Stimulated activated CD8-positive, alpha-beta memory T cell treated with anti-CD3 and anti-CD28 coated beads, Interleukin-2, amount 100 ng/mL, for 48 hours (primary cell): ENCODE measurements around the gene NUBP2.
A peak's percentile ranks its signal among the peaks of the same experiment; 100 is the strongest.

ENCODE experiments used
- DNase-seq, 2 donors: peaks; one replicate each; pipeline ENCODE4 v3.0.0-alpha.2; 2020; ENCODE audit warnings: low read depth in 2 of 2

The NUBP2 gene, protein sequence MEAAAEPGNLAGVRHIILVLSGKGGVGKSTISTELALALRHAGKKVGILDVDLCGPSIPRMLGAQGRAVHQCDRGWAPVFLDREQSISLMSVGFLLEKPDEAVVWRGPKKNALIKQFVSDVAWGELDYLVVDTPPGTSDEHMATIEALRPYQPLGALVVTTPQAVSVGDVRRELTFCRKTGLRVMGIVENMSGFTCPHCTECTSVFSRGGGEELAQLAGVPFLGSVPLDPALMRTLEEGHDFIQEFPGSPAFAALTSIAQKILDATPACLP

DNA sequence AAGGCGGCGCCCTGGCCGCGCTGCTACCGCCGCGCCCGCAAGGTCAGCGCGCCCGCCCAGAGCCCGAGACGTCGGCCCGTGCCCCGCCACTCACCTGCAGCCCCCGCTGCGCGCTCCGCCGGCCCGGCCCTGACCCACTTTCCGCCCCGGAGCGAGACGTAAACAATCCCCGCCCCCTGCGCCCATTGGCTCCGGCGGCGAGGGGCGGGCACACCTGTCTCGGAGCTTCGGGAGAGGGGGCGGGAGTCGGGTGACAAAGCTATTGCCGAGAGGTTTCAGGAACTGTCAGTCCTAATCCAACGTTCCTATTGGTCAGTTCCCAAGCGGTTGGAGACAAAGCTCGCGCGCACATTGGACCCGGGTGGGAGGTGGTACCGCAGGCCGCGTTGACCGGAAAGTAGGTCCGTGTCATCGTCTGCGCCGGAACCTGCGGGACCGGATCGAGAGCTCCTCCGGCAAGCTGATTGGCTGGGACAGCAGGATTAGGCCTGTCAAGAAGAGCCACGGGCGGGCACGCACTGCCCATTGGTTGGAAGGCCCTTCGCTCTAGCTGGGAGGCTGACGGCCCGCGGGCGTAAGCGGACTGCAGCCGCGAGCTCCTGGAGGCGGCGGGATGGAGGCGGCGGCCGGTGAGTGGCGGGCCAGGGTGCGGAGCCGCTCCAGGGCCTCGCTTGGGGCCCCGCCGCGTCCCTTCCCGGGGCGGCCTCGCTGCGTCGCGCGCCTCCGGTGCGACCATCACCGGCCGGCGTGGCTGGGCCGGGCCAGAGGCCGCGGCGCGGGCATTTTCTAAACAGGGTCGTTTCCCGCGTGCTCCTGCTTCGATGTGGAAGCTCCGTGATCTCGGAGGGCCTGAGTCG, at the start of gene NUBP2, which contains the start of gene SPSB3:
NUBP2 (plus strand) TSS at position 553 of the 857 bp plus-strand sequence; CDS start at position 614, 61 bp downstream.
SPSB3 (minus strand) TSS at position 164 of the 857 bp plus-strand sequence. CDS start 1,088 bp downstream, outside the sequence.
- peak; percentile 95 to 98 for DNase-seq

DNA sequence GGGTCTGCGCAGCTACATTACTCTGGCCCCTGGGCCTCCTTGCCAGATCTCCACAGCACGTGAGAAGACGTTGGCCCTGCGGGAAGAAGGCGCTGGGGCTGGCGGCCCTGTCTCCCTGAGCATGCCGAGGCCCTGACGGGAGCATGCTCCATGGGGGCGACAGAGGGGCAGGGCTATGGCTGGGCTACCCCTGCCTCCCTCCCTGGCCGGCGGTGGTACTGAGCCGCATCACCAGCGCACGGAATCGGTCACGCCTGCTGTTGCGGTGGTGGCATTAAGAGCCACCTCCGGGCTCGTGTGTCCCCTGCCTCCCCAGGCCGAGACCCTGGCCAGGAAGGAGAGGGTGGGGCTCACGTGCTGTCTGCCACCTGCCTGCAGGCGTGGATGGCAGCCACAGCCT, 48.6 kb upstream of the NUBP2 start:
- DNase-seq, result no peak

DNA sequence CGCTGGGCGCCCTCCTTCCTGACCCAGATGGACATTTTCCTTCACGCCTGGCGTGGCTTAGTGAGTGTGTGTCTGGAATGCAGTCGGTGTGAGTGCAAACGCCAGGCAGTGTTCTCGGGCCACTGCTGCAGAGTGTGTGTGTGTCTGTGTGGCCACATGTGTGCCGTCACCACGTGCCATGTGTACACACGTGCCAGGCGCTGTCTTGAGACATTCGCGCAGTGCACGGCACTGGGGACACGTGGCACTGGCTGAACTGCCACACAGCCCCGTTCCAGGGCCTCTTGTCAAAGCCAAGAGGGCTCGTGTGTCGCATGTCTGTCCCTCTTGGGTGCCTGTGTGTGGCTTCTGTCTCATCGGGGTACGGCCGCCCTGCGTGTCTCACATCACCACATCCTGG, 47.9 kb upstream of the NUBP2 start:
- DNase-seq, result no peak

DNA sequence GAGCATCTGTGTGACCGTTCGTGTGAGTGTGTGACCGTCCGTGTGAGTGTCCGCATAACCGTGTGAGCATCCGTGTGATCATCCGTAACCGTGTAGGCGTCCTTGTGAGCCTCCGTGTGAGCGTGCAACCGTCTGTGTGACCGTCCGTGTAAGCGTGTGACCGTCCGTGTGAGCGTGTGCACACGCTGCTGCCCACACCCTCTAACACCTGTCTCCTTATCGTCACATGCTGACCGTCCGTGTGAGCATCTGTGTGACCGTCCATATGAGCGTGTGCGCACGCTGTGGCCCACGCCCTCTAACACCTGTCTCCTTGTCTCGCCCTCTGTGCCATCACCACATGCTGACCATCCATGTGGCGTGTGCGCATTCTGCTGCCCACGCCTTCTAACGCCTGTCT, 42.5 kb upstream of the NUBP2 start:
- no peak for DNase-seq

DNA sequence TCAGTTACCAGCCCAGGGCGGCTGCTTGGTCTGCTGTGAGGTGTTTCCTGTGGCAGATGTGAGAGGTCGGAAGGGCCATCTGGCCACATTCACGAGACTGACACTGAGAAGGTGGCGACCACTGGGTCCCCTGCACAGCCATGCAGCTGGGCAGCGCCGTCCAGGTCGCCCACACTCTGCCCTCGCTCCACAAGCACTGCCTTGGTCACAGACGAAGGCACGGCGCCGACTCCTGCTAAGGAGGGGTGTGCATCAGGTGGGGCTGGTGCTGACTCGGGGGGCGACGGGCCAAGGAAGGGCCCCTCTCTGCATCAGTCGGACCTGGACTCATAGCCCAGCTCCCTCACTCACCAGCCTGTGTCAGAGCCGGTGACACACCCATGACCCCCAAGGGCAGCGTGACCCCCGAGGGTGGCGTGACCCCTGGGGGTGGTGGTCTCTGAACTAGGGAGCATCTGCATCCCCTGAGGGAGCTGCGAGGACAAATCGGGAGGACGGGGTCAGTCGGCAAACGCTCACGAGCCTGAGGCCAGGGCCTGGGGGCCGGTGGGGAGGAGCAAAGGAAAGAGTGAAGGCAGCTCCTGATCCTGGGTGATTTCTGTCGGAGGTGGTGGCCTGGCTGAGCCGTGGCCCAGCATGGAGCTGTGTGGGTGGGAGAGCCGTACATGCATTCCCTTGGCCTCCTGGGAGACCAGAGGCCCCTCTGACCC, 41.8 kb upstream of the NUBP2 start:
- DNase-seq, result no peak

DNA sequence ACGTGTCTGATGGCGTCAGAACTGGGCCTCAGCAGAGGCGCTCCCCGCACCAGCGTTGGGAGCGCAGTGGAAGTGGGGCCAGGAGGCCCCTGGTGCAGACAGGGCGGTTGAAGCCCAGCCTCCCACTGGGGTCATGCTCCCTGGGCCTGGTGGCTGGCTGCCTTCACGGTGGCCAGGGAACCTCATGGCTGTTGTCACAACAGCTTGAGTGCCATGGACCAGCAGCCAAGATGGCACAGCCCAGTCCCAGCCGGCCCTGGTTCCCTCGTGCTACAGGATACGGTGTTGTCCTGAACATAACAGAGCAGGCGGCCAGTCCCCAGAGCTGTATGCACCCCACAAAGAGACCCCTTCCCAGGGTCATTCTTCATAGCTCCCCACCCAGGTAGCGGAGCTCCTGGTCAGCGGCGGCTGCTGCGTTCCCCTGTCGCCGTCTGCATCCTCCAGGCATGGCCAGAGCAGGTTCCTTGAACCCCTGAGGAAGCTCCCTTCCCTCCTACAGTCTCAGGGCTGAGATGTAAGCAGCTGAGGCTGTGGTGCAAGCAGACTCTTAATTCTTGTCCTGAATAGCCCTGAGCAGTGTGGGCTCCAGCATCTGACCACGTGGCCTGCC, 41.1 kb upstream of the NUBP2 start:
- no peak for DNase-seq

DNA sequence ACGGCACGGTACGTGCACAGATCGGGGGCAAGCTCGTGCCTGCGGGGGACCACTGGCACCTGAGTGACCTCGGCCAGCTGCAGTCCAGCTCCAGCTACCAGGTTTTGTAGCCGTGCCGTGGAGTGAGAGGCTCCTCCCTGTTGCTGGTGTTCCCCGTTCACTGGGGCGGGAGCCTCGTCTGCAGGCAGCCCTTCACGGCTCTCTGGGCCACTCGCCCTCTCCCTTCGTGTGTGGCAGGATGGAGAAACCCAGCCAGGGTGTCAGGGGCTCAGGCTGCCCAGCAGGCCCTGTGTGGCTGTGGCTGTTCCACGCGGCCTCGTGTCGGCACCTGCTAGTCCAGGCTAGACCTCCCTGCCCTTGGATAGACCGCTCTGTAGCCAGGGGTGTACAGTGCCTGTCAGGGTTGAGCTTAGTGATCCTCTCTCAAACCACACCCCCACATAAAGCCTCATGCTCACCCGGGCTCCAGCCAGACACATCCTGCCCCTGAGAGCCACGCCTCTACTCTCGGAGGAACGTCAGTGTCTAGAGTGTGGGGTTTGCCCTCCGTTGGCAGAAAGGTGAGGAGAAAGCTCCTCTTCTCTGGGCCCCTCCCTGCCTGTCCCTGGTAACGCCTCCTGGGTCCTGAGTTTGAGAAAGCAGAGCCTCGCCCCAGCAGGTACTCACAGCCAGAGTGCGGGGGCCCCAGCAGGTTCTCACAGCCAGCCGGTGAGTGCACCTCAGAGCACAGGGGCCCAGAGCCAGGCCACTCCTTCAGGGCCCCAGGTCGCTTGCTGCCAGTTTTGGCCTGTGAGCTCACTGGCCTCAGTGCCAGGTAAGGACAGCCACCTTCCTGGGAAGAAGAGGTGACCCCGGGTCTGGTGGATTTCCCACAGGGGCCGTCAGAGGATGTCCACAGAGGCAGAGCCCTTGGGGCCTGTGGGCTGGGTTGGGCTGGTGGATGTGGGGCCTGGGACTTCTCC, 39.1 kb upstream of the NUBP2 start:
- no peak for DNase-seq

DNA sequence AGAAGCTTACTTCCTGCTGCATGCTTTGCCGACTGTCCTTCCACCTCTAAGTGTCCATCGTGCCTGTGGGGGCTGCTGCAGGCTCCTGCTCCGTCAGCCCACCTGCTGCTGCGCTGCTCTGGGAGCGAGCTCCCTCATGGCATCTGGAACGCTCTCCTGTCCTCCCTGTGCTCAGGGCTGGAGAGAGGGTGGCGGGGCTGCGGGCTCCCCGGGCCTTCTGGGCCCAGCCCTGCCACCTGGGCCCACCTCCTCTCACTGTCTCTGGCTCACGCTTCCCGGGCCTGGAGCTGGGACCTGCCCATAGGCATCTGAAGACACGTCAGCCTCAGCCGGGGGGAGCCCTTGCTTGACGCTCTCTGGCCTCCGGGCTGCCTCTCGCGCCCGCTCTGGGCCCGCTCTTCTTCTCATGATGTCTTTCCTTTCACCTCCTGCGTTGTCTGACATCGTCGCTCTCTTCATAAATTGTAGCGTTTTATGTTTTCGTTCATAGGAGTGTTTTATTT, 38.4 kb upstream of the NUBP2 start:
- no peak for DNase-seq

DNA sequence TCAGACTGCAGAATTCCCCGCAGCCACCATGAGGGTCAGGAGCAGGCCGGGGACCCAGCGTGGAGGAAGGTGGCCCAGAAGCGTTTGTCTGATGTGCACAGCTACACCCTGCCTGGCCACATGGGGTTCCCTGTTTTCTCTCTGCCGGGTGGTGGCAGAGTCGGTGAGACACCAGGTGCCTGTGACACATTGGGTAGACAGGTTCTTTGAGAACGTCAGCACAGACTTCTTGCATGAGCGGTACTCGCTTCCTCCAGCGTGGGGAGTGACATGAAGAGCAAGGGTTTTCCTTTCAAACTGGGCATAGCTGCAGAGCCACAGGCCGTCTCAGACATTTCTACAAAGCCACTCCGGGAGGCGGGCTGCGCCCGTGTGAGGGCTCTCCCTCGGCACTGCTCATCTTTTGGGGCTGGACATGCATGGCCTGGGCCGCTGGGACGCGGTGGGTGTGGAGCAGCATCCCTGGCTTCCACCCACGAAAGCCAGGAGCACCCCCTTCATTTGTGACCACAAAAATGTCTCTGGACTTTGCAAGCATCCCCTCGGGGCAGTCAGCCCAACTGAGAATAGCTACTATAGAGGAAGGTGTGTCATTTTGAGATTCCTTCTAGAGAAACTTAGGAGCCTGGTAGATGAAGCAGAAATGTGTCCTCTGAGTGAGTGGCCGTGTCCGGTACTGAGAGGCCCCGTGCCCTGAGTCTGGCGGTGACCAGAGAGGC, 37.4 kb upstream of the NUBP2 start:
- DNase-seq, result no peak

DNA sequence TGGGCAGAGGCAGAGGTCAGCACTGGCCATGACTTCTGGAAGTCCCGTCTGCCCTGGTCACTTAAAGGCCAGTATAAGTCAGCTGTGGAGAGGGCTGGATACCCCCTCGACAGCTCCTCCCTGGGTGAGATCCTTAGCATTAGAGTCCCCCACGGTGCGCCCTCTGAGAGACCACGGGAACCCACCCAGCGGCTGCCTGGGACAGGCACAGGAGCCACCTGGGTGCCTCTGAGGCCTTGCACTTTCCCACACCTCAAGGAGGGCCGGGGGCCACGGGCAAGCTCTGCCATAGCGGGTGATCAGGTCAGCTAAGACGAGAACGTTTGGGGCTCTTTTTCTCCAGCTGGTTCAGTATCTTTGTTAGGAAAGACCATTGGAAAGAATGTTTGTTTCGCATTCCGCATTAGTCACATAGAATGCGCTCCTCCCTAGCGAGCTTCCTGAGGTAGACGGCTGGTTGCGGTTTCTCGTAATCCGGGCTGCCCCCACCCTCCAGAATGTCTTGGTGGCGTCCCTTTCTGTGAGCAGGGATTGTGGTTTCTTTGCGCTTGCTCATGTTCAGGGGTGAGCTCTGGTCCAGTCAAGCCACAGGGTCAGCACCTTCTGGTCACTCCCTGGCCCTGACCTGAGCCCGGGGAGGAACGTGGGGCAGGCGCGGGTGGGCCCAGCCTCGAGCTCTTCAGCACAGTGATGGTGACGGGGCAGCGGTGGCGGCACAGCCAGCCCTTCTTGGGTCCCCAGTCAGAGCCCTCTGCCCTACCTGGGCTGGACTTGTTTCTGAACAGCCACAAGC, 36.7 kb upstream of the NUBP2 start:
- DNase-seq, result no peak

DNA sequence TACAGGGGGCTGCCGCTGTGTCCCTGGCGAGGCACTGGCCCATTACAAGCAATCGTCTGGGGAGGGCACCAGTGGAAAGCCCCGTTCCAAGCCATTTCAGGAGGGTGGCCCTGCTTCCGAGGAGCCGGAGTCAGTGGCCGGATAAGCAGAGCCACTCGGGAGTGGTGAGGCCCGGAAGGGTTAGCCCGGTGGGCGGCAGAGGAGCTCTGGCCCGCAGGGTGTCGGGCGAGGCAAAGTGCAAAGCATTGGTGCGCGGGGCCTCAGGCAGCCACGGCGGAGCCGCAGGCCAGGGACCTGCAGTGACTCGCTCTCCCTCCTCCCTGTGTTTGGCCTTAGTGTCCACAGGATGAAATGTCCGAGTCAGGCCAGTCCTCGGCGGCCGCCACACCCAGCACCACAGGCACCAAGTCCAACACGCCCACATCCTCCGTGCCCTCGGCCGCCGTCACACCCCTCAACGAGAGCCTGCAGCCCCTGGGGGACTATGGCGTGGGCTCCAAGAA, 36.0 kb upstream of the NUBP2 start:
- no peak for DNase-seq

DNA sequence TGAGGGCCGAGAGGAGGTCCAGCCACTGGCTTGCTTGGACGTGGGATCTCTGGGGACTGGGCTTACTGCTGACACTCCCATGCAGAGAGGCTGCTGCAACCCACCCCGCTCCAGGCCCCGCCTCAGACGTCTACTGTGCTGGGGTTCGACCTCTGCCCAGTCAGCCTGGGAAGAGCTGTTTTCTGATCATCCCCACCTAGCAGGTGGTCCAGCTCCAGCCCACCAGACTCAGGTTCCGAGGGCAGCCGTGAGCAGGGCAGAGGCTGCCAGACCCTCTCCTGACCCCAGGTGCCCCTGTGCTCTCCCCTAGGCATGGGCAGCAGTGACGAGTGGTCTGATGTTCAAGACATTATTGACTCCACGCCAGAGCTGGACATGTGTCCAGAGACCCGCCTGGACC, 34.8 kb upstream of the NUBP2 start:
- no peak for DNase-seq

DNA sequence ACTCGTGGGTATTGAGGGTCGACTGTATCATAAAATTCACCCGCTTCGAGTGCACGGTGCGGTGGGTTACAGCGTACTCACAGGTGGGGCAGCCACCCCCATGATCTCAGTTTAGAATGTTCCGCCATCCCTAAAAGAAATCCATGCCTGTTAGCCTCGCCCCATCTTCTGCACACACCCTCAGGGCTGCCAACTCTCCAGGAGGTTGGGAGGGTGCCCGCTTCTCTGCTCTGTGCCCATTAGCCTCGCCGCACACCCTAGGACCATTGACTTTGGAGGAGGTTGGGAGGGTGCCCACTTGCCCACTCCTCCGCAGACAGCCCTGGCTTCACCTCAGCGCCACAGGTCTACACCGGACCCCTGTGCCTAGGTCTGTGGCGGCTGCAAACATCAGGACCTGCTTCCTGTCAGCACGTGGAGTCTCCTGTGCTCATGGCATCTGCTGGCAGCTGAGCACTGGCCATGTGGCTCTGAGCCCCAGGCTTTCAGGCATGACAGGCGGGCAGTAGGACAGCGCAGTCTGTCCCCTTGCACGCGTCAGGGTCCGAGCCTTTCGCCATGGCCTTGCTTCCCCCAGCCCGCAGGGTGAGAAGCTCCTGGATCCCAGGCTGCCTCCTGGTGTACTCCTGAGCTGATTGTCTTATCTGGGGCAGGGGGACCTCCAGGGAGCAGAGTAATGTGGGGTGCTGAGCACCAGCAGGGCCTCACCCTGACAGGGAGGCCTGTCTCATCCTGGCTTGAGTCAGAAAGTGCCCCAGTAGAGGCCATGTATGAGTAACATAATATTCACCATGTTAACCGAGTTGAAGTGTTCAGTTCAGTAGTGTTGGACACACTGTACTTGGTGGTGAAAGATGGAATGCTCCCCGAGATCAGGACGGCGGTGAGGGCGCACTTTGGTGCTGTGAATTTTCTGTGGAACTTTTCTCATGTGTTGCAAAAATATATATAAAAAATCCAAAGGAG, 33.3 kb upstream of the NUBP2 start:
- no peak for DNase-seq

DNA sequence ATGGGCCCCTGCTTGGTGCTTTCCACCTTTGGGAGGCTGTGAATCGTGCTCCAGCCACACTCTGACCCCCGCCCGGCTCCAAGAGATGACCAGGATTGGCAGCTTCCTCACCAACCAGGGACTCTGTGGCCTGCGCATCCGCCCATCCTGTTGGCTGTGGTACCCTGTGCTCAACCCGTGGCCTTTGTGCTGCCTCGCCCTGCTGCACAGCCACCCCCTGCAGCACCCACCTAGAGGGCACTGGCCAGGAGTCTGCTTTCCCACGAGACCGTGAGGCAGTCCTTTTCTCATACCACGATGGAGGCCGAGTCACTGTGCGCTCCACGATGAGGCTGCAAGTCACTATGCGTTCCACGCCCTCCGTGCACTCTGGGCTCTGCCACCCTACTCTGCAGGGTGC, 30.8 kb upstream of the NUBP2 start:
- no peak for DNase-seq

DNA sequence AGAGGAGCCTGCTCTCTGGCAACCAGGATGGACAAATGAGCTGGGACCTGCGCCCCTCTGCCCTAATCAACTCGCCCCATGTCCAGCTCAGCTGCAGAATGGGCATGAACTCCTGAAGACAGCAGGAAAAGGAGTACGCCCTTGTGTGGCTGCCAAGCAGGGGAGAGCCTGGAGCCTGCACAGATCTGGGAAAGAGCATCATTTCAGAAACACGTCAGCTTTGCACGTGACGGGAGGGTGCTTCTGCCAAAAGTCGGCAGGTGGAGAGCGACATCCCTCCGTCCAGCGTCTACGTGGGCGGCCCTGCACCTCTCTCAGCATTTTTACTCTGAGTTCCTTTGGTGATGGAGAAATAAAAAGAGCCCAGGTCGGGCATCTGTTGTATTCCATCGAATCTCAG, 29.9 kb upstream of the NUBP2 start:
- no peak for DNase-seq

DNA sequence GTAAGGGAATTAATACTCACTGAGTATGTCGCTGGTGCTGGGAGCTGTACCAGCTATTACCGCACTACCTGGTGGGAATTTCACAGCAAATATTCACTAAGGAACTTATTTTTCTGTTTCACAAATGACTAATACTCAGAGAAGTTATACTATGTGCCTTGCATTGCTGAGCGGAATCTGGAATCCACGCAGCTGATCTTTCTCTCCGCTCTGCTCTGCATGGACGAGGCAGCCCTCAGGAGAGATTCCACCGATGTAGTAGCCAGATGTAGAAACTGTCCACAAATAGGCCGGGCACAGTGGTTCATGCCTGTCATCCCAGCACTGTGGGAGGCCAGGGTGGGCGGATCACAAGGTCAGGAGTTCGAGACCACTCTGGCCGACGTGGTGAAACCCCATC, 28.6 kb upstream of the NUBP2 start:
- DNase-seq, result no peak

DNA sequence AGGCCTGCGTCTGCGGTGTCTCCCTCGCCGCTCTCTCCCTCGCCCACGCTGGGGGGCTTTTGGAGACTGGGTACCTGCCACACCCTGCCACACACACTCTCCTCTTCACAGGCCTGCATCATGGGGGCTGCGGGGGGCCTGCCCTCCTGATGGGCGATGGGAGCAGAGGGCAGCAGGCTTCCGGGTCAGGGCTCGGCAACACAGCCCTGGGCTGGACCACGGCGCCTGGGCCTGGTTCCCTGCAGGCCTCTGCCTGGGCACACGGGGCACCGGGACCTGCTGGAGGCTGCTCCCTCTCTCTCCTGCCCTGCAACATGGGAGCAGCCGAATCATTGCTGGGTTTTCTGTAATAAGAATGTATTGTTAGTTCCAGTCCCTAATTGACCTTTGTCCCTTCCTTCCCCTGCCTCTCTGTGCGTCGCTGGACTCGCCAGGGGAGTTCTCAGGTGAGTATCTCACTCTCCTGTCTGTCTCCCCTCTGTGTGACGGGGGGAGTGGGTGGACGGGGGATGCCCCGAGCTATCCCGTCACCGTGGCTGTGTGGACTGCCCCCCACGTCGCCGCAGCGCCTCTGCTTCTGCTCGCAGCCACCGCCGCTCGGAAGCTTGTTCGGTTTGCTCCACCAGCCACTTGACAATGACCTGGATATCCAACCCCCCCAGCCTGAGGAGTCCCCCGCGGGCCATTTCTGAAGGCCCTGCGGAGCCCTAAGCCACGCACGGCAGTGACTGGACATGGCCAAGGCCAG, 24.9 kb upstream of the NUBP2 start:
- no peak for DNase-seq
